Measurements from ENCODE around the gene RETN. TPM values are rescaled to one million over a fixed set of nuclear protein-coding genes. Genes with fewer than 3 reads are reported as not detected.

RETN gene
- total and polyA plus RNA-seq, 4 donors = 2.6 TPM; not detected in 3

- WGBS, 2 donors = 20 to 22% methylated on average over 11 of the region's 11 CpGs
- no peaks in the 10 kb centered on the region for H3K9me3 ChIP-seq (ENCODE audit: control insufficient read depth, low read length)
- ATAC-seq (ENCODE audit: low FRiP score) (no peak), DNase-seq (no peak)
- H3K4me1 ChIP-seq (ENCODE audit: control insufficient read depth in 1 of 2, insufficient read depth in 2 of 2, low read length in 2 of 2) = no peaks in the 10 kb centered on the region
- no peak overlapping the region for H3K4me3 ChIP-seq (ENCODE audit: low read length in 2 of 2)
- no peaks in the 10 kb centered on the region for H3K36me3 ChIP-seq (ENCODE audit: control insufficient read depth in 1 of 2, insufficient read depth in 2 of 2, low read length in 1 of 2)
- H3K27ac ChIP-seq (ENCODE audit: low read depth in 1 of 2, low read length in 2 of 2) = no peak overlapping the region
- intact Hi-C loops (cut with DNase I) = no loop called here
- H3K27me3 ChIP-seq (ENCODE audit: control insufficient read depth in 1 of 2, insufficient read depth in 2 of 2, low read length in 1 of 2) = no peaks in the 10 kb centered on the region
Observed at GRCh38 chr19:7698583-7698982, 29.7 kb downstream of the RETN start.

- intact Hi-C loops (cut with DNase I) = no loop called here
- Histone ChIP-seq H3K27me3 (ENCODE audit: control insufficient read depth in 1 of 2, insufficient read depth in 2 of 2, low read length in 1 of 2) (no peaks in the 10 kb centered on the region), H3K9me3 (ENCODE audit: control insufficient read depth, low read length) (no peaks in the 10 kb centered on the region), H3K36me3 (ENCODE audit: control insufficient read depth in 1 of 2, insufficient read depth in 2 of 2, low read length in 1 of 2) (no peaks in the 10 kb centered on the region), H3K4me1 (ENCODE audit: control insufficient read depth in 1 of 2, insufficient read depth in 2 of 2, low read length in 2 of 2) (no peaks in the 10 kb centered on the region), H3K27ac (ENCODE audit: low read depth in 1 of 2, low read length in 2 of 2) (no peak overlapping the region), H3K4me3 (ENCODE audit: low read length in 2 of 2) (no peak overlapping the region)
- WGBS, 2 donors = 47 to 49% methylated on average over 2 of the region's 2 CpGs
- ATAC-seq (ENCODE audit: low FRiP score) (no peak), DNase-seq (no peak)
Observed at GRCh38 chr19:7699003-7699402, 30.2 kb downstream of the RETN start.

- Histone ChIP-seq H3K4me3 (ENCODE audit: low read length in 2 of 2) (no peak overlapping the region), H3K27ac (ENCODE audit: low read depth in 1 of 2, low read length in 2 of 2) (no peak overlapping the region), H3K27me3 (ENCODE audit: control insufficient read depth in 1 of 2, insufficient read depth in 2 of 2, low read length in 1 of 2) (no peaks in the 10 kb centered on the region), H3K9me3 (ENCODE audit: control insufficient read depth, low read length) (no peaks in the 10 kb centered on the region), H3K4me1 (ENCODE audit: control insufficient read depth in 1 of 2, insufficient read depth in 2 of 2, low read length in 2 of 2) (no peaks in the 10 kb centered on the region), H3K36me3 (ENCODE audit: control insufficient read depth in 1 of 2, insufficient read depth in 2 of 2, low read length in 1 of 2) (no peaks in the 10 kb centered on the region)
- DNase-seq (no peak), ATAC-seq (ENCODE audit: low FRiP score) (no peak)
- 56 to 59% methylated on average over 15 of the region's 15 CpGs for WGBS, 2 donors
- intact Hi-C loops (cut with DNase I) = no loop called here
Observed at GRCh38 chr19:7699417-7700401, 30.9 kb downstream of the RETN start.

- Histone ChIP-seq H3K4me1 (ENCODE audit: control insufficient read depth in 1 of 2, insufficient read depth in 2 of 2, low read length in 2 of 2) (no peaks in the 10 kb centered on the region), H3K9me3 (ENCODE audit: control insufficient read depth, low read length) (no peaks in the 10 kb centered on the region), H3K36me3 (ENCODE audit: control insufficient read depth in 1 of 2, insufficient read depth in 2 of 2, low read length in 1 of 2) (no peaks in the 10 kb centered on the region), H3K4me3 (ENCODE audit: low read length in 2 of 2) (no peak overlapping the region), H3K27me3 (ENCODE audit: control insufficient read depth in 1 of 2, insufficient read depth in 2 of 2, low read length in 1 of 2) (no peaks in the 10 kb centered on the region), H3K27ac (ENCODE audit: low read depth in 1 of 2, low read length in 2 of 2) (no peak overlapping the region)
- ATAC-seq (ENCODE audit: low FRiP score) (no peak), DNase-seq (no peak)
- 88 to 89% methylated on average over 12 of the region's 12 CpGs for WGBS, 2 donors
- intact Hi-C loops (cut with DNase I) = no loop called here
Observed at GRCh38 chr19:7701049-7701653, 32.3 kb downstream of the RETN start.

- DNase-seq (no peak), ATAC-seq (ENCODE audit: low FRiP score) (no peak)
- no peaks in the 10 kb centered on the region for H3K4me1 ChIP-seq (ENCODE audit: control insufficient read depth in 1 of 2, insufficient read depth in 2 of 2, low read length in 2 of 2)
- no peak within 1 kb of the TSS for H3K4me3 ChIP-seq (ENCODE audit: low read length in 2 of 2)
- H3K9me3 ChIP-seq (ENCODE audit: control insufficient read depth, low read length) = no peaks in the 10 kb centered on the region
- intact Hi-C loops (cut with DNase I) = no loop called here
- 58 to 59% methylated on average over 20 of the region's 20 CpGs for WGBS, 2 donors
- no peaks in the 10 kb centered on the region for H3K36me3 ChIP-seq (ENCODE audit: control insufficient read depth in 1 of 2, insufficient read depth in 2 of 2, low read length in 1 of 2)
- no peaks in the 10 kb centered on the region for H3K27me3 ChIP-seq (ENCODE audit: control insufficient read depth in 1 of 2, insufficient read depth in 2 of 2, low read length in 1 of 2)
- no peak within 1 kb of the TSS for H3K27ac ChIP-seq (ENCODE audit: low read depth in 1 of 2, low read length in 2 of 2)
Observed at GRCh38 chr19:7701654-7702457, 33.0 kb downstream of the RETN start, which contains the start of gene FCER2. FCER2 (minus strand) TSS chr19:7702131; CDS start chr19:7699760, 2,371 bp downstream.

- DNase-seq = no peak
- ATAC-seq (ENCODE audit: low FRiP score) = no peak
- intact Hi-C loops (cut with DNase I) = no loop called here
- Histone ChIP-seq H3K9me3 (ENCODE audit: control insufficient read depth, low read length) (no peaks in the 10 kb centered on the region), H3K27me3 (ENCODE audit: control insufficient read depth in 1 of 2, insufficient read depth in 2 of 2, low read length in 1 of 2) (no peaks in the 10 kb centered on the region), H3K4me1 (ENCODE audit: control insufficient read depth in 1 of 2, insufficient read depth in 2 of 2, low read length in 2 of 2) (no peaks in the 10 kb centered on the region), H3K36me3 (ENCODE audit: control insufficient read depth in 1 of 2, insufficient read depth in 2 of 2, low read length in 1 of 2) (no peaks in the 10 kb centered on the region), H3K27ac (ENCODE audit: low read depth in 1 of 2, low read length in 2 of 2) (no peak overlapping the region), H3K4me3 (ENCODE audit: low read length in 2 of 2) (no peak overlapping the region)
- 59 to 71% methylated on average over 8 of the region's 8 CpGs for WGBS, 2 donors
Observed at GRCh38 chr19:7703332-7703731, 34.5 kb downstream of the RETN start.

GRCh38 chr19:7704280-7705060 is 35.6 kb downstream of the RETN start:
- no peaks in the 10 kb centered on the region for H3K27me3 ChIP-seq (ENCODE audit: control insufficient read depth in 1 of 2, insufficient read depth in 2 of 2, low read length in 1 of 2)
- no peak for DNase-seq
- no peak overlapping the region for H3K27ac ChIP-seq (ENCODE audit: low read depth in 1 of 2, low read length in 2 of 2)
- no peak overlapping the region for H3K4me3 ChIP-seq (ENCODE audit: low read length in 2 of 2)
- H3K4me1 ChIP-seq (ENCODE audit: control insufficient read depth in 1 of 2, insufficient read depth in 2 of 2, low read length in 2 of 2) = no peaks in the 10 kb centered on the region
- no peaks in the 10 kb centered on the region for H3K9me3 ChIP-seq (ENCODE audit: control insufficient read depth, low read length)
- no peaks in the 10 kb centered on the region for H3K36me3 ChIP-seq (ENCODE audit: control insufficient read depth in 1 of 2, insufficient read depth in 2 of 2, low read length in 1 of 2)
- intact Hi-C loops (cut with DNase I) = no loop called here
- ATAC-seq (ENCODE audit: low FRiP score) = no peak
- WGBS, 2 donors = 70 to 75% methylated on average over 6 of the region's 6 CpGs

All from aorta (tissue), 5 donors.